NOMO-1 treated with DMSO at 0.1 percent for 48 hours (cell line): ENCODE results near the gene PDP2.

Source experiments
- DNase-seq: peaks from one replicate; lab custom pipeline; 2025; ENCODE audit not compliant: unreplicated experiment; lab: John Stamatoyannopoulos, UW

PDP2 gene

DNA sequence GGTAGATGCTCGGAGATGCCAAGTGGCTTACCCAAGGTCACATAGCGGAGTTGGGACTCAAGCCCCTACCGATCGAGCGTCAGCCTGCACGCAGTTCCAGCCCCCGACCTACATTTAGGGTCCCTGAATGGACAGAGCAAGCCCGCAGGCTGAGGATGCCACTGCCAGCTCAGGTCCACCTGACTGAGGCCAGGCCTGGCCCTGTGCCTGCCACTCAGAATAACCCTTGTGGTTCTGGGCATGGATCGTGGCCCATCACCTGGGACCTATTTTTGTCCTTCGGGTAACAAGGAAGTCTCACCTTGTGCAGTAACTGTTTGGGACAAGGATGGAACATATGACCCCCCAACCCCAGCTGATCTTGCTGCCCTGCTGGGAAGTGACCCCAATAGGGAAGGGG is 21.3 kb downstream of the PDP2 start:
- no peak for DNase-seq

DNA sequence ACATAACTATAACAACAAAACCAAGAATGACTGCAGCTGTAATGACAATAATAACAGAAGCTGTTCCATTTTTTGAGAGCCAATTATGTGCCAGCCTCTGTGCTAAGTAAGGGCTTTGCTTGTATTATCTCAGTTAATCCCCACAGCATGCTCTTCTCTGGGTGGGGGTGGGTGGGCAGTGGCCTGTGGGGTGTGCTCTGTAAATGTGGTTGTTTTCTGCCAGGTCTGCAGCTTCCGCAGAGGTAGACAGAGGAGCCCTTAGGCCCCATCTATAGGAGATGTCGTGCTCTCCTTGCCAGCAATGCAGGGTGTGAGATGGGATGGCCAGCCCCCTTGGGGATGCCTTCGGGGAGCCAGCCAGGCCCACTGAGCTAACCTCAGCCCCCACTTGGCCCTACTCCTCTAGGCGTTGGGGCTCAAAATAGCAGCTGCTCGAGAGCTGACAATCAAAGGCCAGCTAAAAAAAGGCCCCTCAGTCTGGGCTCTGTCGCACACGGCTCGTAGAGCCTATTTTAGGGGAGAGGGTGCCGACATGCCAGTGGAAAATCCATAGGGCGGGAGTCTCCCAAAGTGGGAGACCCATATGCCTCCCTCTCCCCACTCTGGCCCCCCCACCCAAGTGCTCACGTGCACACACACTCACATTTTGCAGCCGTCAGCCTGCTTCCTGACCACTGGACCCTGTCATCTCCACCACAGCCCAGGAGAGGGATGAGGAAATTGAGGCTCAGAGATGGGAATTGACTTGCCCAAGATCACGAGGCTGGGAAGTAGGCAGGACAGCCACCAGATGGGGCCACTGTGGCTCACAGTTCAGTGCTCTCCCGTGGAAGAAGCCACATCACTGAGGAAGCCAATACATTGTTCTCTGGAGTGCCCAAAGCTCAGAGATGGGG is 22.6 kb downstream of the PDP2 start:
- DNase-seq: no peak

DNA sequence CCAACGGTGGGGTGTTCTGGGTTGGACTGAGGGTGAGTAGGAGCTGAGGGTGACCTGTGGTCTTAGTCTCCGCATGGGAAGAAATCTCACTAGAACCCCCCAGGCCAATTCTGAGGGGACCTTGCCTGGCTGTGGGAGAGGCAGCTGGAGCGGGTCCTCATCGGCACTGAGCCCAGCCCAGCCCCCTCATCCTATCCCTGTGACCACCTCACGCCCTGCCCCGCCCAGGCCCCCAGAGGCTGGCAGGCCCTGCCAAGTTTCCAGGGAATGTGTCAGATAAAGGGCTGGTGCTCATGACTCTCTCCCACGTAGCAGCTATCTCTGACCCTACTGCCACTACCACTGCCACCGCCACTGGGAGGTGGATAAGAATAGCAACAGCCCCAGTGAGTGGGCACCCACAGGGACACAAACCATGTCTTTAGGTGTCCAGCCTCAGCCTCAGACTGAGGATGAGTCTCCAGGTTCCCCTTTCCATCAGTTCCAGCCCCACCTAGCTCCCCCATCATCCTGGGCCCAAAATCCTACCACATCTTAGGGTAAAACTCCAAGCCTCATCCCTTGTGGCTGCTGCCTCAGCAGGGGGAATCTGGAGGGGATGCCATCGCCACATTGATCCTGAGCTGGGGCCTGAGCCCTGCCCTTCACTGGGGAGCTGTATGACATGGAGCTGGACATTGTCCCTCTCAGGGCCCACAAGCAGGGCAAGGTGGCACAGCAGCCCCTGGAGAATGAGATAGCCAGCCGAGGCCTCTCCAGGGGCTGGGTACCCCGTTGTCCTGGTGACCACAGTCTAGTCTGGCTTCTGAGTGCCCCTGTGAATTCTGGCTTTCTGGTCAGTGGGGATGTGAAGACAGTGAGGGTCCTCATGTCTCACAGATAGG is 23.5 kb downstream of the PDP2 start:
- DNase-seq: no peak

DNA sequence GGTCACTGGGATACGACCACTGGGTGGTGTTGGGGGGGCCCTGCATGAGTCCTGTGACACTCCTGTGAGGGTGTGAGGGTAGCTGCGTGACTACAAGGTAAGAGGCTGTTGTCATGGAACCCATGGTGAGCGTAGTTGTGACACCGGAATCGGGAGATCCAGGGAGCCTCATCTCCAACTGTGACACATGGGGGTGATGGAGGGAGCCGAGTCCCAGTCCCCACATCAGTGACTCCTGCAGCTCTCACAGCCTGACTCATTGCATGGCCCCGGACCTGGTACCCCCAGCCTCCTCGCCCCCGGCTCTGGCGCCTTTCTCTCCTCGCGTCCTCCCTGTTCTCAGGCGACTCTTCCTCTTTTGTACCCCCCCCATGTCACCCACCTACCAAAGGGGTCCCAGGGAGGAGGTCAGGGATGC is 24.1 kb downstream of the PDP2 start:
- no peak for DNase-seq

DNA sequence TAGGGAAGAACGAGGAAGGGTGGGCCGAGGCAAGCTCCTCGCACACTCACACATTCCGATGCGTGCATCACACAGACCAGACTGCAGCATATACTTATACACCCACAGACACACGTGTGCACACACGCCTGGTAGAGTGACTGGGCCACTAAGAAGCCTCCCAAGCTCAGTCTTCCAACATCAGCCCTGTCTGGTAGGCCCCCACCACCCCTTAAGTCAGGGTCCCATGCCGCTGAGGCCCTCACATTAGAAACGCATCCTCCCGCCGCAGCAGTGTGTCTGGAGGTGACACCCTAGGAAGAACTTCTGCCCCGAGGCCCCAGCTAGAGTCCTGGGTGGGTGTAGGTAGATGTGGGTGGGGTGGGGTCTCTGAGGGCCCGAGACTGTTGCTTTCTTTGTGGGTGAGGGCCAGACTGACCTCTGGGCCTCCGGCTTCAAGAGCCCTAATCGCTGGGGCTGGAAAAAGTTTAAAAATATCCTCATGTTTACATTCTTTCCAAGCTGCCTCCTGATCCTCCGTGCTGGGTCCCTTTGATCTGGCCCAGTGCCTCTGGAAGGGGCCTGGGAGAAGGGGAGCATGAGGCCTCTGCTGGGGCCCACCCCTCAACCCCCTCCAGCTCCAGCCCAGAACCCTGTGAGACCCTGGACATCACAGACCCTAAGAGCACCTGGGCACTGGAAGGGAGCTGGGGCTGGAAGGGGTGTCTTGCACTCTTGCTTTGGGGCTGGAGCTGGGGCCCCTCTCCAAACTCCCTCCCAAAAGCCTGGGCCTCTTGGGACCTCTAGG is 24.7 kb downstream of the PDP2 start:
- DNase-seq: no peak

DNA sequence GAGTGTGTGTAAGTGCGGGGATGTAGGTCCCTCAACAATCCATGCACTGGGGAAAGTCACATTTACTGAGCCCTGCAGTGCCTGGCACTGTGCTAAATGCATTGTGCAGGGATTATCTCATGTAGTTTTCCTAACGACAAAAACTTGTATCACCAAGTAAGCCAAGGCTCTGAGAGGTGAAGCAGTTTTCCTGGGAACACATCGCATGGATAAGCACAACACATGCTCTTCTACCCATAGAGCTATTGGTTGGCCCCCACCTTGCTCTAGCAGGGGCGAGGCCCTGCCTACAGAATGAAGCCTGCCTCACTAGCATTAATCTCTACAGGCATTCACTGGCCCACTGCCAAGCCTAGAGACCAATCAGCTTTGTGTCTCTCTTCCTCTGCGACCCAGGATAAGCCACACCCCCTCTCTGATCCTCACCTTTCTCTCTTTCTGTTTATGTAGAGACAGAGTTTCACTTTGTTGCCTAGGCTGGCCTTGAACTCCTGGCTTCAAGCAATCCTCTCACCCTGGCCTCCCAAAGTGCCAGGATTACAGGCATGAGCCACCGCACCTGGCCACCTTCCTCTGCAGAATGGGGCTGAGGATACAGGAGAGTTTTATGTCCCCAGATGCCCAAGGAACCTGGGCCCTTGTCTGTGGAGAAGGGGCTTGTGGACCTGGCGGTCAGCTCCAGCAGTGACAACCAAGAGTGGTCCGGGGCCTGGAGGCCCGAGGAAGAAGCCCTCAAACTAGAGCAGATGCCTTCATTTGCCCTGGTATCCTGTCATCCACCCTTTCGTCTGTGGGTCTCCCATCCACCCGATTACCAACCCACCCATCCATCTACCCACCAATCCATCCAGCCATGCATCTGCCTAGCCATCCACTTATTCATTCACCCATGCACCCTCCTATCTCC is 25.6 kb downstream of the PDP2 start:
- DNase-seq: no peak

- no peak for DNase-seq
Observed at GRCh38 chr16:66906916-66907836, 26.9 kb downstream of the PDP2 start.

- no peak for DNase-seq
Observed at GRCh38 chr16:66908116-66908515, 27.8 kb downstream of the PDP2 start.

GRCh38 chr16:66908762-66909559 is 28.6 kb downstream of the PDP2 start:
- no peak for DNase-seq

- DNase-seq: no peak
Observed at GRCh38 chr16:66910175-66910940, 30.0 kb downstream of the PDP2 start.

DNA sequence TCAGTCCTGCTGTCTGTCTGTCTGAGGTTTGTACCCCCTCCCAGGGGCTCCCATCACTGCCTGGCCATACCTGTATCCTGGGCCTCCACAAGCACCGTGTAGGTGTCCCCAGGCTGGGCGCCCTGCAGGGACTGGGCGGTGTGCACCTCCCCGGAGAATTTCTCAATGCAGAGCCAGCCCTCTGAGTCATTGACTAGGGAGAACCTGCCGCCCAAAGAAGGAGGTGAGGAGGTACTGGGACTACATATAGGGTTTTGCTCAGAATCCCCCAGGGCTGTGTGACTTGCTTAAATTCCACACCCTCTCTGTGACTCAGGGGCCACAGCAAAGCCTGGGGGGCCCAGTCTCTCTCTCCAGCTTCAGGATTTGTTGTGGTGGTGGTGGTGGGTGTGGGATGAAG is 30.8 kb downstream of the PDP2 start:
- DNase-seq: no peak

DNA sequence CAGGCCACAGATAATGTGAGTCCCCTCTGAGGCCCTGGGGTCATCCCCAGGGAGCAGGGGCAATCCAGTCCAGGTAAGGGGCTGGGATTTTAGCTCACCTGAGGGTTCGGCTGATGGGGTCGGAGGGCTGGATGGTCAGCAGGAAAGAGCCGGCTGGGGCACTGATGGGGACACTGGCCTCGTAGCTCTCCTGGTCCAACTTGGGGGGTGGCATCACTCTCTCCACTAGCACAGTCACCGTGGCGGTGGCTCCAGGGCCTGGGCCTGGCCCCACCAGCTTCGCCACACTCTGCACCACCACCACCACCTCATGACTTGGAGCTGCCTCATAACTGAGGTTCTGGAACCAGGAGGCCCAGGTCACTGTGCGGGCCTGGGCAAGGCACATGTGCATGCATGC is 31.5 kb downstream of the PDP2 start:
- DNase-seq: no peak

DNA sequence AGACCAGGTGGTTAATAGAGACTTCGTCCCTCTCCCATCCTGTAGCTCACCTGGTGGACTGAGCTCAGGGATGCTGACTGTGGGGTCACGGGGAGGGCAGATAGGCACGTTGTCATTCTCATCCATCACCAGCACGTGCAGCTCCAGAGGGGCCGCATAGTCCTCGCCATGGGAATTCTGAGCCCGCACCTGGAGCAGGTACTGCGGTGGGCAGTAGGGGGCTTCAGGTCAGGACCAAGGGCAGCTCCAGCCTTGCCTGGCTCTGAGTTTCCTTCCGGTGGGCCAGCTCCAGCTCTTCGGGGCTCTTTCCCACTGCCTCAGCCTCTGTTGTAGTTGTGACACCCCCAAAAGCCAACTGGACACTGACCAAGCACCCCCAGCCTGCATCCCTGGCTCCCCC is 32.8 kb downstream of the PDP2 start:
- no peak for DNase-seq

DNA sequence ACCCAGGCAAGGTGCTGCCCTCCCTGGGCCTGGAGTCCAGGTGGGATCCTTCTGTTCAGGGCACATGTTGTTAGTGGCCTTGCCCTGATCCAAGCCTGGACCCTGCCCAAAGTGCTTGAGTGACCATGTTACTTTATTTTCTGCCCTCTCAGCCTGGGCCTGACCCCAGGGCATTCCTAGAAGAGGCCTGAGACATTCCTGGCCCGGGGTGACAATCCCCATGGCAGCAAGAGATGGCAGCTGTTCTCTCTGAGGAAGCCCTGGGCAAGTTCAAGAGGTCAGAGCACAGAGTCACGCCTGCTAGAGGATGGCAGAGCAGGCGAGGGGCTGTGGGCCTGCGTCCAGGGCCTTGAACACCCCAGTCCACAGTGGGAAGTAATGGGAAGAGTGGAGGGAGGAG is 33.4 kb downstream of the PDP2 start:
- DNase-seq: no peak

GRCh38 chr16:66914541-66914940 is 34.2 kb downstream of the PDP2 start:
- no peak for DNase-seq

GRCh38 chr16:66915041-66915440 is 34.7 kb downstream of the PDP2 start:
- no peak for DNase-seq

DNA sequence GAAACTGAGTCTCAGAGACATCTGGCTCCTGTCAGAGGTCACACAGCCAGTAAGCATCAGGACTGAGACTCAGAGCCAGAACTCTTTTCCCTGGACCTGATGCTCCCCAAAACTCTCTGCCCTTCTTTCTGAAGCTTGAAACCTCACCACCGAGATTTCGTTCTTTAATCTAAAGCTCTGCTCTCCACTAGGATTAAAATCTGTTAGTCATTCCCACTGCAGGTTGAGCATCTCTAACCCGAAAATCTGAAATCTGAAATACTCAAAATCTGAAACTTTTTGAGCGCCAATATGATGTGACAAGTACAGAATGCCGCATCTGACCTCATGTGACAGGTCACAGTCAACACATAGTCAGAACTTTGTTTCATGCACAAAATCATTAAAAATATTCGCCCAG is 36.2 kb downstream of the PDP2 start:
- DNase-seq: no peak

GRCh38 chr16:66917741-66918140 is 37.4 kb downstream of the PDP2 start:
- DNase-seq: no peak
